NCI-H748 (cell line): ENCODE data around the gene ZC3H7A.

Experiments
- DNase-seq: peaks from one replicate; lab custom pipeline; 2025; ENCODE audit not compliant: unreplicated experiment; lab: John Stamatoyannopoulos, UW

Gene ZC3H7A

GRCh38 chr16:11708421-11708820 is 88.6 kb downstream of the ZC3H7A start:
- no peak for DNase-seq

- no peak for DNase-seq
Measured at GRCh38 chr16:11707679-11708197, 89.3 kb downstream of the ZC3H7A start.

GRCh38 chr16:11706180-11706742 is 90.8 kb downstream of the ZC3H7A start:
- no peak for DNase-seq

GRCh38 chr16:11705311-11706025 is 91.6 kb downstream of the ZC3H7A start:
- DNase-seq = no peak
